Pulmonary artery endothelial cell (primary cell): ENCODE results near the gene MEF2A. TPM values are rescaled to one million over a fixed set of nuclear protein-coding genes. Genes with fewer than 3 reads are reported as not detected.

Experiments
- DNase-seq: peaks from one replicate; pipeline ENCODE4 v3.0.0-alpha.2; 2011; ENCODE audit warnings: low read depth, low spot score
- total RNA-seq: library from RNA; depleted of rRNA; stranded (reverse); fragments of >200 nt; gene quantifications from 2 replicates; pipeline ENCODE4 v1.2.3, GENCODE V29; 2014

MEF2A gene
- total RNA-seq, 1 donor from 2014 or later, result 23.9 TPM

DNA sequence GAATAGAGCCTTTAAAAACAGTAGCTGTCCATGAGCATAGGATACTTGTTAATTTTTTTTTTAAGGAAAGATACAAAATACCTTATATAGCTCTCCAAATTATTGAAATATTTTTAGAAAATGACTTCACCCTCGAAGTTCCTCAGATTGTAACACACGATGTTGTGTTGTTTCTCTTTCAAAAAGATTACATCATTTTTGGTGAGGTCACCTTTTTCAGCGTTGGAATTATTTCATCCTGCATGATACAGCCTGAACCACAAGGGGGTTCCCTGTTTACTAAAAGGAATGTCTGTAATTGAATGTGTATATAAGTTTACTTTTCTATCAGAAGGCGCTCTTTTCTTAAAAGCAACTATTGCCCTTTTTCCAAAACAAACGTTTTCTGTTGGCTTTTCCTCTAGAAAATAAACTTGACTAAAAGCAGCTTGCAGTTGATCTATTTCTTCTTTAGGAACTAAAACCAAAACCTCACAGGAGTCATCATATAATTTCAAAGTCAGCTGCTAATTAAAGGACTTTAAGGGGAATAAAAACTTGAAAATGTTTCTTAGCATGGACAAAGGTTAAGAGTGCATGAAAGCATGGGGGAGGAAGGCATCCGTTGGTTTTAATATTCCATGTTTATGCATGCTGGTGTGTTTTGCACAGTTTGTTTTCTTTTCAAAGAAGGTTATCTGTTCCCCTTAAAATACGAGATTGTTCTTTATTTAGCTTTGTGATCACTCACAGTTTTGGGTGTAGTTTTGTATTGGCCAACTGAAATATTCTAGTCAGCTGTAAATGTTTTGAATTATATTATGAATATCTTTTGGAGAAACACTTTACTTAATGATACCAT is 138.0 kb downstream of the MEF2A start:
- DNase-seq, result peak; percentile 84

GRCh38 chr15:99704444-99704838 is 138.7 kb downstream of the MEF2A start:
- DNase-seq, result peak; percentile 74

DNA sequence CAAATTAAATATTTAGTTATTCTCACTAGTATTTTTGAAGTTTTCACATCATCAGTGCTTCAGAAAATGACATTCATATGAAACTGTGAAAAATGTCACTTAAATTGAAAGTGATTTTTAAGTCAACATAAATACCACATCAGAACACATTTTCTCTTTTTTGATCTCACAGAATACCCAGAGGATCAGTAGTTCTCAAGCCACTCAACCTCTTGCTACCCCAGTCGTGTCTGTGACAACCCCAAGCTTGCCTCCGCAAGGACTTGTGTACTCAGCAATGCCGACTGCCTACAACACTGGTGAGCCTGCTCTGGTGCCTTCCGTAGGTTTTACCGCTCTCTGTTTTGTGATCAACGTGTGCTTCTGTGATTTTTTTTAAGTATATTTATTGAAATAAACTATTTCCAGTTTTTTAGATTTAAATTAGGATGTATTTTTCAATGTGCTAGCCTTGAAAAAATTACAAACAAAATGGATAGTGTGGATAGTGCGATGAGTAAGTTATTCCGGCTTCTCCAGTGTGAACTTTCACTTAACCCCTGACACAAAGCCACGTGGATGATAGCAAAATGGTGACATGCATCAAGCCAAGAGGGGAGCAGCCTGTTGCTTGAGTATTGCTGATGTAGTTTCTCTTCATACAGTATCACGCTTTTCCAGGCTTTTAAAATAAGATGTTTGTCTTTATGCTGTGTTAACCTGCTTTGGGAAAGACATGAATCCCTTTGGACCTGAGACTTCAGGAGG is 140.9 kb downstream of the MEF2A start:
- DNase-seq, result no peak

- no peak for DNase-seq
Observed at GRCh38 chr15:99707473-99708270, 141.9 kb downstream of the MEF2A start.

DNA sequence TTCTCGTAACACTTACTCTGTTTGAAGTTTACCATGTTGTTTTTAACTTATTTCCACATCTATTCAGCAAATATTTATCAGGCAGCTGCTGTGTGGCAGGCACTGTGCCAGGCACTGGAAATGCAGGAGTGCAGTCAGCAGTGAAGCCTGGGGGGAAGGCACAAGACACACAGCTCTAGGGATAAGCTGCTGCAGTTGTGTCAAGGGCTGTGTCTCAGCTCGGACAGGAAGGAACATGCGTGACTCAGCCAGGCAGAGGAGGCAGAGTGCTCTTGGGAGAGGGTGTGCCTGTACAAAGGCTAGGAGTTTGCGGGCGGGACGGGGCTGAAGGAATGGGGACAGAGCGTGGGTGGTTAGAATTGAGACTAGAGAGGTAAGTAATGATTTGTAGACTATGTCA is 142.8 kb downstream of the MEF2A start:
- DNase-seq, result peak; percentile 90

GRCh38 chr15:99709243-99709986 is 143.6 kb downstream of the MEF2A start:
- DNase-seq, result no peak

GRCh38 chr15:99711625-99712024 is 145.8 kb downstream of the MEF2A start:
- no peak for DNase-seq

- DNase-seq, result no peak
Observed at GRCh38 chr15:99712415-99712814, 146.6 kb downstream of the MEF2A start.

DNA sequence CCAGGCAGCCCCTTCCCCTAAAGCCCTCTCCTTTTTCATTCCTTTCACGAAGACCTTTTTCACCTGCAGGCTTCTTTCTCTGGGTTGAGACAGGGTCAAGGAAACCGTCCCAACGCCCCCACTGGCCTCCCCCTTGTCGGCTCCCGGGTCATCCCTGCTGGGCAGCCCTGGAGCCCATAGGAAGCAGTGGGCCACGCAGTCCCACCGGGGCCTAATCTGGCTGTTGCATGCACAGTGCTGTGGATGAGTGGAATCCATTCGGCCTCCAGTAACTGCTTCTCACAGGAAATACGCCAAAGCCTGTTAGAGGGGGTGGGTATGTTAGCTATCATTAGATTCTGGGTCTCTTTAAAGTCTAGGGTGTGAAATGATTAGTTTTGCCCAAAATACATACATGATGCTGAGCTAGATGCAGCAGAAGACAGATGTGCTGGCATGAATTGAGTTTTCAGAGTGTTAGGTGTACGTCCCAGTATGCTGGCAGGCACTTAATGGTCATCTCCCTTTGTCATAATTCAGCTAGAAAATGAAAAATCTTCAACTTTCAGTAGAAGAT is 150.8 kb downstream of the MEF2A start:
- DNase-seq, result no peak

GRCh38 chr15:99717161-99718009 is 151.6 kb downstream of the MEF2A start:
- no peak for DNase-seq

DNA sequence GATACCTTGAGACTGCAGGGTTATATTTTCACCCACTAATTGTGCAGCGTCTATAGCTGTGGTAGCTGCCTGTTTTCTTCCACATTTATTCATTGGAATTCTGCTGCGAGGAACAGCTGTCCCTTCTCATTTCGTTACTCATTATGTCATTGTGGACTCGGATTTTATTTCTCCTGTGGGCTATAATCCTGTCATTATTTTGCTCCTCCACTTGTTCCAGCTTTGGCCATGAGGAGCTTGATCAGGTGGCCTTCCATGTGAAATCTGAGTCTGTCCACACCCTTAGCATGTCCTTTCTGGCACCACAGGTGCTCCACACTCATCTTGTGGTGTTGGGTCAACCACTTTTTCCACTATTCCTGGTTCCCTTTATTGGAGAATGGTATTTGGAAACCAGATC is 152.6 kb downstream of the MEF2A start:
- DNase-seq, result no peak

GRCh38 chr15:99719096-99719541 is 153.3 kb downstream of the MEF2A start:
- DNase-seq, result no peak

- DNase-seq, result no peak
Observed at GRCh38 chr15:99720533-99720932, 154.7 kb downstream of the MEF2A start.

- DNase-seq, result no peak
Observed at GRCh38 chr15:99721104-99721778, 155.5 kb downstream of the MEF2A start.

DNA sequence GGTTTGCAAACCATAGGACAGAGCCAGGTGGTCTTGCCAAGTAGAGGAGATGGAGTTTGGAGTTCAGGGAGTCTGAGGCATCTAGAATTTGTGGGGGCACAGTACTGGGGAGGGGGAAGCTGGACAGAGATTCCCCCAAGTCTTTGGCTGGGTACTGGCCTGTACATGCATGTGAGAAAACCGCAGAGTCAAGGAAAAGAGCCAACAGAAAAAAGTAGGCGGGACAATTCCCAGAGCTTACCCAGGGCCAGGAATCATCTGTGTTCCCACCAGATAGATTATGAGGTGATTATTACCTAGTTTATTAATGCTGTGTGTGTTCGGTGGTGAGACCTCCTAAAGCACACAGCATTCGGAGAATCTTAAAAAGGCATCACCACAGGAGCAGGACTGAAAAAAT is 156.1 kb downstream of the MEF2A start:
- DNase-seq, result no peak

GRCh38 chr15:99722406-99722805 is 156.6 kb downstream of the MEF2A start:
- no peak for DNase-seq

DNA sequence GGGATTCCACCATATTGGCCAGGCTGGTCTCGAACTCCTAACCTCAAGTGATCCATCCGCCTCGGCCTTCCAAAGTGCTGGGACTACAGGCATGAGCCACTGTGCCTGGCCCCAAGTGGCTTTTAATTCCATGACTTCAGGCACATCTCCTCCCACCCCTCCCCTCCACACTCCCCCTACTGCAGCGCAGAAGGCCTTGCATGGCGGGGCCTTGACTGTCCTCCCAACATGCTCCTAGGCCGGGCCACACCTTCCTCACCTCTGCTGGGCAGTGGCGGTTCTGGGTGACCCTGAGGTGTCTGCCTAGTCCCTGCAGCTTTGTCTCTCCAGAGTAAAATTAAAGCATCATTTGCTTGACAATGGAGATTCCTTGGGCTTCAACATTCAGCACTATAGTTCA is 160.5 kb downstream of the MEF2A start:
- DNase-seq, result no peak

GRCh38 chr15:99727330-99727729 is 161.5 kb downstream of the MEF2A start:
- no peak for DNase-seq

GRCh38 chr15:99727733-99728132 is 161.9 kb downstream of the MEF2A start:
- DNase-seq, result no peak
